Measurements from ENCODE around the gene SRP14.
"Not testable (repeated sequence)": the region's sequence is repeated elsewhere in the genome, so short reads cannot be mapped to it uniquely, and the experiment has no call there.

SRP14 gene

DNA sequence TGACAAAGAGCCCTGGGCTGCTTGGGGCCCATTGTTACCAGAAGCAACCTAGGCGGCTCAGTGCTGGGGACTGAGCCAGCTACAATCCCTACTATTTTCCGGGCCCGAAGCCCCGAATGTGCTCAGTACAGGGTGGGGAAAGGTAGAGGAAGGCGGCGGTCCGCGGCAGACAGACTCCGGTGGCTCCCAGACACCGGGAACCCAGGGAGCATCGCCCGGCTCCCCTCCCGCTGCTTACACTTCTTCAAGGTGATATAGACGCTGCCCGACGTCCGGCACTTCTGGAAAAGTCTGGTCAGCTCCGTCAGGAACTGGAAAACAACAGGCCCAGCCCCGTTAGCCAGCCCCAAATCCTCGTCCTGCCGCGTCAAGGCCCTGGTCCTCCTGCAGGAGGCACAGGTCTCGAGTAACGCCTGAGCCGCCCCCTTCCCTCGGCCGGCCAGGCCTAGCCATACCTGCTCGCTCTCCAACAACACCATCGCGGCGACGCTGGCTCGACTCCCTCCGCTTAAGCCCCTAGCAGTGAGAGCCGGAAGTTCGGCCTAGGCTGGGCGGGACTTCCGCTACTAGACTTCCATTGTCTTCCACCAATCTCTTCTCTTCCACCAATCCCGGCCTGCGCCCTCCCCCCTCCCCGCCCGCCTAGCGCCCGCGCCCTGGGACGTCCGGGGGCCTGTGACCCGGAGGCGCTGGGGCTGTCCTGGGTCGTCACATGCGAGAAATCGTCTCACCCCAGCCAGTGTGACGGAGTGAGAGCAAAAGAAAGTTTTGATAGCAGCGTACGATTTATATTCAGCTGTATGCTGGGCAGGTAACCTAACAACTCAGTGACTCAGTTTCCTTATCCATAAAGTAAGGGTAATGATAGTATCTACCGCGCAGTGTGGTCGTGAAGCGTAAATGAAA is at the start of gene SRP14:
Gene SRP14 (minus strand): TSS at position 544 of the 906 bp plus-strand sequence. CDS start 65 bp downstream, at position 479.
- peak; percentile 86 for DNase-seq

DNA sequence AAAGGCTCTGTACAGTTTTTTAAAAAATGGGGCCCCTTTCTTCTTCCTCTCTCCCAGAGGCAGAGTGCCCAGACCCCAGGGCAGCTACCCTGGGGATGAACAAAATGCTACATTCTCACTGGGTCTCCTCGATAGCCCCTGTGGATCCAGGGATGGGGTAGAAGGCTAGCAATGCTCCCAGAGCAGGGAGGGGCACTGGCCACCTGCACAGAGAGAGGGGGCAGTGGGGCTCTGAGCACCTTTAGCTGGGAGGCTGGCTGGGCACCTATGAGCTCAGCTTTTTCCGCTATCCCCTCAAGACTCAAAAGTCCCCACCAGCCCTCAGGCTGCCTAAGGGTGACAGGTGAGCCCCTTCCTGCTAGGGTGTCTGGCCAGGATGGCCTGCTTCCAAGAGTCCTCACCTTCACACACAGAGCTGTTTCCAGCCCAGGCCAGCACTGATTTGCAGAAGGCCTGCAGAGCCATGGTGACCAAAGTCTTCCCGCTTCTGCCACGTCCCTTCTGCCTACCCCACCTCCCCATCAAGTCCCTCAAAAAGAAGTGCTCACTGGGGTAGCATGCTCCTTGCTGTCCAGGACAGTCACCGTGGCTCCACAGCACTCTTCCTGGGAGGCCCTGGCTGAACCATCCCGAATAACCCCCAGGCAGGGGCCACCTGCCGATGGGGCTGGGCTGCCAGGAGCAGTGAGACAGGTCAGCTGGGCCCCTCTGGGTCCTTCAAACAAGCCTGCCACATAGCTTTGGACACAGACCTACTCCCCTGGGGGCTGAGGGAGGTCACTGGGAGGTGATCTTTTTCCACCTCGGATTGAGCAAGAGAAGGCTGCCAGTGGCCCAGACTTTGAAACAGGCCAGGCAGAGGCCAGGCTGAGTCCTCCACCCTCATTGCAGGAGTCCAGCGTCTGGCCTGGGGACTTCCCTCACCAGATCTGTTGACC is 49.3 kb upstream of the SRP14 start:
- DNase-seq = no peak

DNA sequence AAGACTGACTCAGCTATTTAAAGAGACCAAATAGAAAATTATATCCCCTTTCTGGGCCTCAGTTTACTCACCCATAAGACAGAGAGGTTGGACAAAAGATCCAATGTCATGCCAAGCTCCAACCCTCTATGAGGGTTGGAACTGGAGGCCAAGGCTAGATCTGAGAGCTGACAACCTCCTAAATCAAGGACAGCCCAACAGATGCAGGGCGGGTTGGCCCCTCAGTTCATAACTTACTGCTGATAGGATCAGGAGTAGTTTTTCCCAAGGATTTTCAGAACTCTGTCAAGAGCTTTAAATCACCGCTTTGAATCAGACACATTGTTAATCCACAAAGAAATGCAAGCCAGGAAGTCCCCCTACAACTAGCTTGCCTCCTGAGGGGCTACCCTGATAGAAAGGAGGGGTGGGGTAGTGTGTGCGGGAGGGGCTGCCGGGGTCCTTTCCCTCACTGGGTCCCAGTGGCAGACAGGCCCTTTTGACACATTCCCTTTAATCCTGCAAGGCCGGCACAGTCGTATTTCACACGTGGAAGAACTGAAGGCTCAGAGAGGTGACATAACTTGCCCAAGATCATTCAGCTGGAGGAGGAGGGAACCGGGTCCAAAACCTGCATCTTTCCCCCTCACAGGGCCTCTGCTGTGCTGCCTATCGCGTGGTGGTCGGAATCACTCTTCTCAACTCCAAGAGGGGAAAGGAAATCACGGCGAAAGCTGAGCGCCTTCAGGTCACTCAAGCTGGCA is 48.3 kb upstream of the SRP14 start:
- no peak for DNase-seq

DNA sequence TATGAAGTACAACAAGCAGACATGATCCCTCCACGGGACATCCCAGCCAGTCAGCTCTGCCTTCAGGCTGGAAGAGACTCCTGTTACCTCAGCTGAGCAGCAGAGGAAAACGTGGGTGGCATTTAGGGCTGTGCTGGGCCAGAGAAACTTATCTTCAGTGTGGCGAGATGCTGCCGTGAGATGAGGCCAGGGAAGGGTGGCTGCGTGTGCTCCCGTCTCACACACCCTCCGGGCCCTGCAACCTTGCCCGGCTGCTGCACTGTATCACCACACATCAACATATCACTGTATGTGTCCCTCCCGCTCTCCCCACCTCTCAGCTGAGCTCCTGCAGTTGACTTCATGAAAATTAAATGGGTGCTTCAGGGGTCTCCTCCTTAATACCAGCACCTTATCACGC is 46.3 kb upstream of the SRP14 start:
- DNase-seq = no peak

- no peak for DNase-seq
Measured at GRCh38 chr15:40084650-40085049, 45.7 kb upstream of the SRP14 start.

DNA sequence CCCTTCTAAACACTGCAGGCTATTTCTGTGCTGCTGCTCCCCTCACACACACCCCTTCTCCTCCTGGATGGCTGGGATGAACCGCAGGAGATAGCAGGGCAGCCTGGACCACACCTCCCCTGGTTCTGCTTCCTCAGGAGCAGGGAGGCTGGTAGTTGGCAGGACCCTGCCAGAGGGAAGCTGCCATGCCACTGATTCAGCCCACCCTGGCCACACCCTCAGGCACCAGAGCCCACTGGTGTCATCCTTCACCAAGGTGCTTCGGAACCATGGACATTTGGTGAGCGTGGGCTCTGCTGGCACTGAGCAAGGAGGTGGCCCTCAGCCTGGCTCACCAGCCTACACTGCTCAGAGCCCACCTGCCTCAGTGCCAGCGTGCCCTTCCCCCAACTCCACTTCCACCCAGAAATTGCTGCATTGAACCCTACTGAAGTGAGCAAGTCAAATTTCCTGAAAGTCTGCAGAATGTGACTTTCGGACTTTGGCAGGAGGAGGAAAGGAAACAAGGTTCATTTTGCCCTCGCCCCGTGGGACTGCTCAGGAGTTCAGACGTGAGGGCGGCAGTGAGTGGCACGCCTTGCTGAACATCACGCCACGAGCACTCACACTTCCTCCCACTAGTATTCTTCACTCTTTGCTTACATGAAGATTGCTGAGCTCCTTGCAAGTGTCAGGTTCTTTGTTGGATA is 43.4 kb upstream of the SRP14 start:
- DNase-seq = no peak

DNA sequence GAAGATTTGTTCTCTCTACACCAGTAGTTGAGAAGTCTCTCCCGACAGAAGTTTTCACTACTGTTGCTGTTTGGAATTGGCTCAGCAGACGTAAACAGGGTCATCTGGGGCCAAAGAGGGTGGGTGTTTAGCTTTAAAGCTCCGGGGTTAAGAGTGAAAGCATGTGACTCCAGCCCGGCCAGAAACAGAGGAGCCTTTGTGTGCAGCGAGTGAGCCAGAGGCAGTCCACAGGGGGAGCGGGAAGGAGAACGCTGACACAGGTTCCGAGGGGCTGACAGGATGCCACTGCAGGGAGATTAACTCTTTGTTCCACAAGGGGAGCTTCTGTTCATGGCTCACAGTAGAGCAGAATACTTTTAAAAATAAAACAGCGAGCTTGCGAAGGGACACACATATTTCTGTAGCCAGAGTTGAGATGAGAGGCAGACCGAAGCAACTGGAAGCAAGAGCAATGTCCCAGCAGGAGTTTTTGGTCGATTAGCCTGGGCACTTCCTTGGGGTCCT is 42.8 kb upstream of the SRP14 start:
- DNase-seq = no peak

- DNase-seq = no peak
Measured at GRCh38 chr15:40080847-40081246, 41.9 kb upstream of the SRP14 start.

GRCh38 chr15:40080104-40080503 is 41.1 kb upstream of the SRP14 start:
- no peak for DNase-seq

- DNase-seq = no peak
Measured at GRCh38 chr15:40079456-40079855, 40.5 kb upstream of the SRP14 start.

GRCh38 chr15:40075298-40076044 is 36.5 kb upstream of the SRP14 start:
- no peak for DNase-seq

DNA sequence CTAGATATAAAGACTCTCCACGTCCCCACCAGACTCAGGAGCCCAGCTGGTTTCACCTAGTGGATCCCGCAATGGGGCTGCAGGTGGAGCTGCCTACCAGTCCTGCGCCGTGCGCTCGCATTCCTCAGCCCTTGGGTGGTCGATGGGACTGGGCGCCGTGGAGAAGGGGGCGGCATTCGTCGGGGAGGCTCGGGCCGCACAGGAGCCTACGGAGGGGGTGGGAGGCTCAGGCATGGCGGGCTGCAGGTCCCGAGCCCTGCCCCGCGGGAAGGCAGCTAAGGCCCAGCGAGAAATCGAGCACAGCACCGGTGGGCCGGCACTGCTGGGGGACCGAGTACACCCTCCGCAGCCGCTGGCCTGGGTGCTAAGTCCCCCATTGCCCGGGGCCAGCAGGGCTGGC is 35.7 kb upstream of the SRP14 start:
- not testable (repeated sequence) for DNase-seq

DNA sequence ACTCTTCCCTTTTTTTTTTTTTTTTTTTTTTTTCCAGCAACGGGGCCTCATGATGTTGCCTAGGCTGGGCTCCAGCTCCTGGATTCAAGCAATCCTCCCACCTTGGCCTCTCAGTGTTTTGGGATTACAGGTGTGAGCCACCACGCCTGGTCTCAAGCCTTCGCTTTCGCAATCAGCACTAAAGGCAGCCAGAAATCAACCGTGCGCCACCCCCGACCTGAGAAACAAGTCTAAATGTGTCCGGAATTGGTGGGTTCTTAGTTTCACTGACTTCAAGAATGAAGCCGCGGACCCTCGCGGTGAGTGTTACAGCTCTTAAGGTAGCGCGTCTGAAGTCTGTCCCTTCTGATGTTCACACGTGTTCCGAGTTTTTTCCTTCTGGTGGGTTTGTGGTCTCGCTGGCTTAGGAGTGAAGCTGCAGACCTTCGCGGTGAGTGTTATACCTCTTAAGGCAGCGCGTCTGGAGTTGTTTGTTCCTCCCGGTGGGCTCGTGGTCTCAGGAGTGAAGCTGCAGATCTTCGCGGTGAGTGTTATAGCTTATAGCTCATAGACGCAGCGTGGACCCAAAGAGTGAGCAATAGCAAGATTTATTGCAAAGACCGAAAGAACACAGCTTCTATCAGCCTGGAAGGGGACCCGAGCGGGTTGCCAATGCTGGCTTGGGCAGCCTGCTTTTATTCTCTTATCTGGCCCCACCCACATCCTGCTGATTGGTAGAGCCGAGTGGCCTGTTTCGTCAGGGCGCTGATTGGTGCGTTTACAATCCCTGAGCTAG is 34.9 kb upstream of the SRP14 start:
- DNase-seq = not testable (repeated sequence)

DNA sequence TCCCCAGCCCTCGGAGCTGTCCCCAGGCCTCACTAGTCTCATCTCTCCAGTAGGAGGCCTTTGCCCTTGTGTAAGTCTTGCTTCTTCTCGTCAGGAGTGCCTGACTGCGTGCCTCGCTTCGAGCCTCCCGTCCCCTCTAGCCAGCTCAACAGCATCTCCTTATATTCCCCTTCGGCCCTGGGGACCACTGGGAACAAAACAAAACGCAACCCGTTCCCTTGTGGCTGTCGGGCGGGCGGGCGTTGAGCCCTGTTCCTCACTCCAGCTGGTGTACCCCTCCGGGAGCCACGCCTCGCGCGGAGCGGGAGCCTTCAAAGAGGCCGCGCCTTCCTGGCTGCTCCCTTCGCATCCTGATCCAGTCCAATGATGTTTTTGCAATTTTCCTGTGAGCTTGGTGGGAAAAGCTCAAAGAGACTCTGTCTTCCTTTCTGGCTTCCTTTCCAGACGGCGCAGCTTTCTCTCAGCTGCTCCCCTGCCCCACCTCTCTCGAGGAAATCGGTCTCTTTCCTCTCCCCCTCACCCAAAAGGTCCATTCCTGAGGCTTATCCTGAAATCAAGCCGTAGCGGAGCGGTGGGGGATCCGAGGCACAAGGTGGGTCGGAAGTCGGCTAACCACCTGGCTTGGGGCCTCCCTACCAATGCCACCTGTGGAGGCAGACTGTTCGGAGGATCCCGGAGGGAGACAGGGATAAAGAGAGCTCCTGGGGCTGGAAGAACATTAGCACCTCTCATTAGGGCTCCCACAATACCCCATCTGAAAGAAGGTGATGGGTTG is 33.4 kb upstream of the SRP14 start:
- no peak for DNase-seq

GRCh38 chr15:40070608-40071218 is 31.7 kb upstream of the SRP14 start:
- DNase-seq = no peak

- no peak for DNase-seq
Measured at GRCh38 chr15:40070166-40070557, 31.2 kb upstream of the SRP14 start.

- DNase-seq = peak; percentile 75
Measured at GRCh38 chr15:40069178-40070165, 30.5 kb upstream of the SRP14 start.
